22Rv1 (cell line): ENCODE measurements around the gene KDM5A.

Experiments used
- ZFX ChIP-seq: fragments of 450-650 bp; IDR thresholded peaks from 2 replicates; pipeline ENCODE4 v1.6.1; 2017; ENCODE audit warnings: antibody characterized with exemption, borderline replicate concordance
- TF ChIP-seq, protein P1 (sequence below): fragments of 450-650 bp; IDR thresholded peaks from 2 replicates; pipeline ENCODE4 v1.5.1; 2017; ENCODE audit warnings: mild to moderate bottlenecking

DNA sequence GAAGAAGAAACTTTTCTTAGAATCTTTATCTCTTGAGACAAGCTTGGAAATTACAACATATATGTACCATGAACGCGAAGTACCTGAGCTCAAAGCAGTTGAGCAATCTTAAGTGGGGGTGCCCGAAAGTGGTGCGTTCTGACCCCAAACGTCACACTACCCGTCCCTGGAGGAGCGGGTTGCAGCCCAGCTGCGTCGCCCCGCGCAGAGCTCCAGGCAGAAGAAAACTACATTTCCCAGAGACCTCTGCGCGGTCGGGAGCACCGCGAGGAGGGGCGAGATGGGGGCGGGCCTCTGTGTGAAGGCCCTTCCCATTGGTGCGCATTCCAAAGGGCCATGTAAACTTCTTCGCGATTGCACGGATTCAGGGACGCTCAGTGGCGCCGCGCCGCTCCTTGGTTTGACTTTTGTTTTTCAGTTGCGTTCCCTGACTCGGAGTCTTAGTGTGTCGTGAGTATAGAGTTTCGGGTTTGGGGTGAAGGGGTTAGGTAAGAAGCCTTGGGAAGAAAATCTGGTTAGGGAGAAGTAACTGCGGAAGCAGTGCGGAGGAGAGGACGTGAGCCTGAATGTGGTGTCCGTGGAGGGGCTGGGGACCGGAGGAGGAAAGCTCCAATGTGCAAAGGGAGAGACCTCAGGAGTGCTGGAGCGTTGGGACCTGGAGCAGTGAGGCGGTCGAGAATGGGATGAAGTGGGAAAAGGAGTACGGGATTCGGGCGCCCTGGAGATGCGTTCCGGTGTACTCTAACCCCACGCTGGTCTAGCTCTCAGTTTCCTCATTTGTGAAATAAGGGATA lies 12.3 kb upstream of the KDM5A start, which contains the start of gene CCDC77:
- TF ChIP-seq, protein P1, sequence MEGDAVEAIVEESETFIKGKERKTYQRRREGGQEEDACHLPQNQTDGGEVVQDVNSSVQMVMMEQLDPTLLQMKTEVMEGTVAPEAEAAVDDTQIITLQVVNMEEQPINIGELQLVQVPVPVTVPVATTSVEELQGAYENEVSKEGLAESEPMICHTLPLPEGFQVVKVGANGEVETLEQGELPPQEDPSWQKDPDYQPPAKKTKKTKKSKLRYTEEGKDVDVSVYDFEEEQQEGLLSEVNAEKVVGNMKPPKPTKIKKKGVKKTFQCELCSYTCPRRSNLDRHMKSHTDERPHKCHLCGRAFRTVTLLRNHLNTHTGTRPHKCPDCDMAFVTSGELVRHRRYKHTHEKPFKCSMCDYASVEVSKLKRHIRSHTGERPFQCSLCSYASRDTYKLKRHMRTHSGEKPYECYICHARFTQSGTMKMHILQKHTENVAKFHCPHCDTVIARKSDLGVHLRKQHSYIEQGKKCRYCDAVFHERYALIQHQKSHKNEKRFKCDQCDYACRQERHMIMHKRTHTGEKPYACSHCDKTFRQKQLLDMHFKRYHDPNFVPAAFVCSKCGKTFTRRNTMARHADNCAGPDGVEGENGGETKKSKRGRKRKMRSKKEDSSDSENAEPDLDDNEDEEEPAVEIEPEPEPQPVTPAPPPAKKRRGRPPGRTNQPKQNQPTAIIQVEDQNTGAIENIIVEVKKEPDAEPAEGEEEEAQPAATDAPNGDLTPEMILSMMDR: no peak; the same call in 1 of the 2 replicates
- TF ChIP-seq ZFX: no peak
